Measurements from ENCODE around the gene CLDN24. TPM values are rescaled to one million over a fixed set of nuclear protein-coding genes. Genes with fewer than 3 reads are reported as not detected.

The CLDN24 gene
- total RNA-seq, 4 donors from 2014 or later, result not detected

DNA sequence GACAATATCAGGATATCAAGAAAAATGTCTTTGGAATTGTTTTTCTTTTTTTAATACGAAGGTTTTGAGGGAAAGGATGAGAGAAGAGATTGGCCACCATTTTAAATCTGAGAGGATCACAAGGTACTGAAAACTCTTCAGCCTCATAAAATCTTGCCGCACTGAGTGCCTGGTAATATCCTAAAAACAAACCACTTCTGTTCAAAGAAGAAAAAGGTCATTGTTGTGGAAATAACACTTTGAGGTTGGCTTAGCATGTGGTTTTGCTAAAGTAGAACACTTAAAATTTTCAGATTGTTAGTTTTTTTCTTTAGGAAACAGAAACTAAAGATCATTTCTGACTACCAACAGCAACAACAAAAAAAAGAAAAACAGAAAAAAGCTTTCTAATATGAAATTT is 1.1 kb downstream of the CLDN24 start:
- 67 to 69% methylated on average over 1 to 2 of the region's 2 CpGs for WGBS, 2 donors (ENCODE audit: low coverage in 1 of 2)

DNA sequence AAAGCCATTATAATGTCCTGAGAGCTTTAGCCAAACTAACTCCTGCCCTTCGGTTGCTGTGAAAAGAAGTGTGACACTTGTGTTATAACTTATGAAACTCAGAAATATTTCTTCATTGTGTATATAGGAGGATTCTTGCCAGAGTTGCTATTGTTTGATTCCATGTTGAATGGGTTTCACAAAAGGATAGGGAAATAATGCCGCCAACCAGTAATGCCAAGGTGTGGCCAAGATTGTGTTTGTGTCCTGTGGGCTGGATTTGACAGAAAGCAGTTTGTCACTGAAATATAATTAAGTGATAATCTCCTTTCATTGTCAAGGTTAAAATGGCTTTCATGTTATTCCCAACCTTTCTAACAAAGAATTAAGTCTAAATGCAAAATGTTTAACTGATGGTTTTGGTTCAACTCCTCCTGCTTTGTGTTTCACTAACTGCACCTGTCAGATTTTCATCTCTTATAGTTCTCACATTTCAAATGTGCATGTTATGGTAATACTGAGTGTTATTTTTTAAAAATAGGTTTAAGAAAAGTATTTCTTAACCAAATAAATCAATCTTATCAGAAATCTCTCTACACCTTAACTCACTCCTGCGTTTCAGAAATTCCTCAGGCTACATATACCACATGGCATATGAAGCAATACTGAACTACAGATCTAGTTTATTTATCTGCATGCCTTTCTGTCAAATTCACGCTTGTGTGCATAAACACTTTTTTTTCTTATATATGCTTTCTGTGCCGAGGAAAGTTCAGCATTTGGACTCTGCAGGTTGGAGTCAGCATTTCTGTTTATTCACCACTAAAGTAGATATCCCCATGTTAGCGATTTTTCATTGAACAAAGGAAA is 1.8 kb downstream of the CLDN24 start, which contains the start of gene CLDN22:
Gene CLDN22 (minus strand): TSS at position 66 of the 849 bp plus-strand sequence. CDS start 58 bp downstream, at position 8.
- no peaks in the 10 kb centered on the region for H3K27me3 ChIP-seq
- 41 to 66% methylated on average over 6 of the region's 6 CpGs for WGBS, 2 donors (ENCODE audit: low coverage in 1 of 2)
- no peaks in the 10 kb centered on the region for H3K9me3 ChIP-seq
- TF ChIP-seq POLR2A (IDR thresholded peaks at IDR 0.05) (no peak), EP300 (IDR thresholded peaks at IDR 0.05) (no peak), POLR2AphosphoS5 (IDR thresholded peaks at IDR 0.05) (no peak), CTCF (IDR thresholded peaks at IDR 0.05) (no peak)
- peaks cover 0 to 16% of the 10 kb centered on the region in 2 donors for H3K36me3 ChIP-seq
- H3K4me1 ChIP-seq, result no peaks in the 10 kb centered on the region
- no peak within 1 kb of the TSS for H3K4me3 ChIP-seq
- no peak within 1 kb of the TSS for H3K27ac ChIP-seq
- no peak for ATAC-seq

More for the DNA sequence above, 1.1 kb downstream of the CLDN24 start:
- H3K27ac ChIP-seq, result no peak overlapping the region
- H3K27me3 ChIP-seq, result no peaks in the 10 kb centered on the region
- H3K36me3 ChIP-seq, result peaks cover 0 to 10% of the 10 kb centered on the region in 2 donors
- no peak overlapping the region for H3K4me3 ChIP-seq
- ATAC-seq, result no peak
- no peaks in the 10 kb centered on the region for H3K9me3 ChIP-seq
- TF ChIP-seq POLR2A (IDR thresholded peaks at IDR 0.05) (no peak), EP300 (IDR thresholded peaks at IDR 0.05) (no peak), POLR2AphosphoS5 (IDR thresholded peaks at IDR 0.05) (no peak), CTCF (IDR thresholded peaks at IDR 0.05) (no peak)
- no peaks in the 10 kb centered on the region for H3K4me1 ChIP-seq

GRCh38 chr4:183318656-183319055 is 3.6 kb downstream of the CLDN24 start:
- Histone ChIP-seq H3K27ac (no peak overlapping the region), H3K27me3 (no peaks in the 10 kb centered on the region), H3K4me3 (no peak overlapping the region), H3K36me3 (peaks cover 0 to 34% of the 10 kb centered on the region in 2 donors), H3K4me1 (no peaks in the 10 kb centered on the region), H3K9me3 (no peaks in the 10 kb centered on the region)
- WGBS, 2 donors (ENCODE audit: low coverage in 1 of 2), result 88 to 90% methylated on average over 5 to 9 of the region's 10 CpGs
- TF ChIP-seq POLR2A (IDR thresholded peaks at IDR 0.05) (no peak), EP300 (IDR thresholded peaks at IDR 0.05) (no peak), CTCF (IDR thresholded peaks at IDR 0.05) (no peak), POLR2AphosphoS5 (IDR thresholded peaks at IDR 0.05) (no peak)
- ATAC-seq, result no peak

DNA sequence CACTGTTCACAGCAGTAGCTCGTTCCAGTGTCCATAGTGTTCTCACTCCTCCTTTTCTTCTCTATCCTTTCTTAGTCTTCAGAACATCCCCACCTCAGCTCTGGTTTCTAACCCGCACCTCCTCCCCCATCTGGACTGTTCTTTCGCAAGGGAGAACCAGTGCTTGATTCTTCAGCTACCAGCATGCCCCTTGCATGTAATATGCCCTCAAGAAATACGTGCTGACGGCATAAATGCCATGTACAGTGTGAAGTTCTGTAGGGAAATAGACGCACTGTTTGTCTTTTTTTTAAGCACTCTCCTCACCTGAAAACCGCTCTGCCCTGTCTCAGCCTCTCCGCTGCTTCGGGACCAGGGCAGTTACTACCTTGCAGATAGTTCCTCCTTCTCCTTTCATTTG is 7.4 kb downstream of the CLDN24 start:
- Histone ChIP-seq H3K9me3 (no peaks in the 10 kb centered on the region), H3K4me3 (no peak overlapping the region), H3K4me1 (no peaks in the 10 kb centered on the region), H3K27me3 (no peaks in the 10 kb centered on the region), H3K36me3 (peaks cover 0 to 53% of the 10 kb centered on the region in 2 donors), H3K27ac (no peak overlapping the region)
- no peak for TF ChIP-seq POLR2A (IDR thresholded peaks at IDR 0.05)
- no peak for TF ChIP-seq CTCF (IDR thresholded peaks at IDR 0.05)
- no peak for TF ChIP-seq POLR2AphosphoS5 (IDR thresholded peaks at IDR 0.05)
- TF ChIP-seq EP300 (IDR thresholded peaks at IDR 0.05), result no peak
- 96 to 100% methylated on average over 1 to 9 of the region's 9 CpGs for WGBS, 2 donors (ENCODE audit: low coverage in 1 of 2)
- ATAC-seq, result no peak

GRCh38 chr4:183314336-183314735 is 7.9 kb downstream of the CLDN24 start:
- no peaks in the 10 kb centered on the region for H3K9me3 ChIP-seq
- TF ChIP-seq CTCF (IDR thresholded peaks at IDR 0.05) (no peak), EP300 (IDR thresholded peaks at IDR 0.05) (no peak), POLR2AphosphoS5 (IDR thresholded peaks at IDR 0.05) (no peak), POLR2A (IDR thresholded peaks at IDR 0.05) (no peak)
- WGBS, 2 donors (ENCODE audit: low coverage in 1 of 2), result 92 to 94% methylated on average over 4 to 15 of the region's 15 CpGs
- no peaks in the 10 kb centered on the region for H3K27me3 ChIP-seq
- no peak for ATAC-seq
- H3K27ac ChIP-seq, result no peak overlapping the region
- H3K36me3 ChIP-seq, result peaks cover 0 to 53% of the 10 kb centered on the region in 2 donors
- no peaks in the 10 kb centered on the region for H3K4me1 ChIP-seq
- no peak overlapping the region for H3K4me3 ChIP-seq
